Skeletal muscle tissue (tissue), 4 donors: ENCODE measurements around the gene SULT6B1. TPM values are rescaled to one million over a fixed set of nuclear protein-coding genes. Genes with fewer than 3 reads are reported as not detected.

ENCODE experiments used
- H3K27ac ChIP-seq: one replicate; pipeline ENCODE4 v1.7.0; 2013; ENCODE audit warnings: mild to moderate bottlenecking, low read depth, low read length, inconsistent platforms
- H3K27me3 ChIP-seq, 3 donors: one replicate each; pipeline ENCODE4 v1.7.0; 2013; ENCODE audit warnings: low read length in 3 of 3; ENCODE audit not compliant: control insufficient read depth in 3 of 3, insufficient read depth in 3 of 3
- H3K36me3 ChIP-seq, 3 donors: one replicate each; pipeline ENCODE4 v1.7.0; 2013; ENCODE audit warnings: low read length in 3 of 3; ENCODE audit not compliant: control insufficient read depth in 3 of 3, insufficient read depth in 3 of 3
- H3K4me1 ChIP-seq, 3 donors: one replicate each; pipeline ENCODE4 v1.7.0; 2013; ENCODE audit warnings: low read length in 3 of 3, mild to moderate bottlenecking in 3 of 3; ENCODE audit not compliant: control insufficient read depth in 3 of 3, insufficient read depth in 3 of 3
- H3K4me3 ChIP-seq, 3 donors: one replicate each; pipeline ENCODE4 v1.7.0; 2013; ENCODE audit warnings: low read length in 3 of 3
- H3K9ac ChIP-seq, 3 donors: one replicate each; pipeline ENCODE4 v1.7.0; 2013; ENCODE audit warnings: low read length in 3 of 3, mild to moderate bottlenecking in 3 of 3, moderate library complexity in 2 of 3, low read depth in 1 of 3
- H3K9me3 ChIP-seq, 3 donors: one replicate each; pipeline ENCODE4 v1.7.0; 2013; ENCODE audit warnings: low read length in 3 of 3; ENCODE audit not compliant: control insufficient read depth in 3 of 3
- total RNA-seq: library from RNA; depleted of rRNA; stranded (reverse); fragments of >200 nt; gene quantifications from one replicate; pipeline ENCODE4 v1.2.3, GENCODE V29; 2014
- donor health status: Osteomylitis.

SULT6B1 gene
- total RNA-seq, 1 donor from 2014 or later = not detected

GRCh38 chr2:37154785-37155184 is 33.7 kb downstream of the SULT6B1 start:
- Histone ChIP-seq H3K27ac (no peak overlapping the region), H3K9me3 (no peaks in the 10 kb centered on the region), H3K36me3 (peaks cover 0 to 3% (median 3%) of the 10 kb centered on the region in 3 donors), H3K4me3 (no peak overlapping the region), H3K27me3 (no peaks in the 10 kb centered on the region), H3K9ac (no peak overlapping the region), H3K4me1 (peaks cover 11 to 19% (median 15%) of the 10 kb centered on the region in 3 donors)

GRCh38 chr2:37153224-37153623 is 35.2 kb downstream of the SULT6B1 start:
- Histone ChIP-seq H3K36me3 (peaks cover 5 to 7% (median 6%) of the 10 kb centered on the region in 3 donors), H3K27me3 (no peaks in the 10 kb centered on the region), H3K27ac (no peak overlapping the region), H3K4me1 (peaks cover 11 to 19% (median 17%) of the 10 kb centered on the region in 3 donors), H3K9ac (no peak overlapping the region), H3K4me3 (no peak overlapping the region), H3K9me3 (no peaks in the 10 kb centered on the region)

GRCh38 chr2:37149626-37150322 is 38.7 kb downstream of the SULT6B1 start:
- Histone ChIP-seq H3K27me3 (no peaks in the 10 kb centered on the region), H3K36me3 (peaks cover 21 to 26% (median 26%) of the 10 kb centered on the region in 3 donors), H3K27ac (no peak overlapping the region), H3K4me3 (no peak overlapping the region), H3K9ac (no peak overlapping the region), H3K9me3 (no peaks in the 10 kb centered on the region), H3K4me1 (peaks cover 0 to 4% (median 0%) of the 10 kb centered on the region in 3 donors)

- peaks cover 23 to 38% (median 37%) of the 10 kb centered on the region in 3 donors for H3K36me3 ChIP-seq
- no peak overlapping the region for H3K4me3 ChIP-seq
- H3K27me3 ChIP-seq = no peaks in the 10 kb centered on the region
- H3K9me3 ChIP-seq = no peaks in the 10 kb centered on the region
- peaks cover 0 to 4% (median 0%) of the 10 kb centered on the region in 3 donors for H3K4me1 ChIP-seq
- H3K27ac ChIP-seq = no peak overlapping the region
- no peak overlapping the region for H3K9ac ChIP-seq
These were observed 40.1 kb downstream of the SULT6B1 start for GRCh38 chr2:37148325-37148724.

- no peak overlapping the region for H3K9ac ChIP-seq
- H3K9me3 ChIP-seq = no peaks in the 10 kb centered on the region
- peaks cover 23 to 47% (median 43%) of the 10 kb centered on the region in 3 donors for H3K36me3 ChIP-seq
- H3K4me1 ChIP-seq = peaks cover 0 to 4% (median 0%) of the 10 kb centered on the region in 3 donors
- no peak overlapping the region for H3K27ac ChIP-seq
- no peaks in the 10 kb centered on the region for H3K27me3 ChIP-seq
- H3K4me3 ChIP-seq = no peak overlapping the region
These were observed 42.4 kb downstream of the SULT6B1 start for GRCh38 chr2:37146062-37146461.

GRCh38 chr2:37143974-37144373 is 44.5 kb downstream of the SULT6B1 start:
- no peaks in the 10 kb centered on the region for H3K4me1 ChIP-seq
- H3K9me3 ChIP-seq = no peaks in the 10 kb centered on the region
- no peaks in the 10 kb centered on the region for H3K27me3 ChIP-seq
- H3K36me3 ChIP-seq = peaks cover 23 to 59% (median 53%) of the 10 kb centered on the region in 3 donors
- H3K4me3 ChIP-seq = no peak overlapping the region
- no peak overlapping the region for H3K27ac ChIP-seq
- no peak overlapping the region for H3K9ac ChIP-seq

- no peaks in the 10 kb centered on the region for H3K4me1 ChIP-seq
- no peak overlapping the region for H3K4me3 ChIP-seq
- H3K36me3 ChIP-seq = peaks cover 19 to 52% (median 52%) of the 10 kb centered on the region in 3 donors
- no peaks in the 10 kb centered on the region for H3K27me3 ChIP-seq
- H3K27ac ChIP-seq = no peak overlapping the region
- no peaks in the 10 kb centered on the region for H3K9me3 ChIP-seq
- H3K9ac ChIP-seq = no peak overlapping the region
These were observed 45.9 kb downstream of the SULT6B1 start for GRCh38 chr2:37142546-37142945.

- Histone ChIP-seq H3K36me3 (peaks cover 27 to 60% (median 58%) of the 10 kb centered on the region in 3 donors), H3K27ac (no peak overlapping the region), H3K4me1 (no peaks in the 10 kb centered on the region), H3K4me3 (no peak overlapping the region), H3K9ac (no peak overlapping the region), H3K27me3 (no peaks in the 10 kb centered on the region), H3K9me3 (no peaks in the 10 kb centered on the region)
These were observed 55.6 kb downstream of the SULT6B1 start for GRCh38 chr2:37132914-37133313.

GRCh38 chr2:37125416-37125815 is 63.1 kb downstream of the SULT6B1 start:
- H3K27me3 ChIP-seq = no peaks in the 10 kb centered on the region
- no peak overlapping the region for H3K4me3 ChIP-seq
- H3K9me3 ChIP-seq = no peaks in the 10 kb centered on the region
- no peak overlapping the region for H3K9ac ChIP-seq
- peaks cover 17 to 30% (median 20%) of the 10 kb centered on the region in 3 donors for H3K36me3 ChIP-seq
- no peak overlapping the region for H3K27ac ChIP-seq
- peaks cover 0 to 2% (median 0%) of the 10 kb centered on the region in 3 donors for H3K4me1 ChIP-seq

- peaks cover 12 to 27% (median 23%) of the 10 kb centered on the region in 3 donors for H3K36me3 ChIP-seq
- H3K27ac ChIP-seq = no peak overlapping the region
- no peak overlapping the region for H3K9ac ChIP-seq
- H3K4me3 ChIP-seq = no peak overlapping the region
- H3K27me3 ChIP-seq = no peaks in the 10 kb centered on the region
- H3K9me3 ChIP-seq = no peaks in the 10 kb centered on the region
- H3K4me1 ChIP-seq = no peaks in the 10 kb centered on the region
These were observed 69.3 kb downstream of the SULT6B1 start for GRCh38 chr2:37119157-37119556.
